ENCODE results near the gene CYFIP1. TPM values are rescaled to one million over a fixed set of nuclear protein-coding genes. Genes with fewer than 3 reads are reported as not detected.
A peak's percentile ranks its signal among the peaks of the same experiment; 100 is the strongest.

The CYFIP1 gene
- total RNA-seq, 1 donor from 2014 or later, result 35.6 TPM

DNA sequence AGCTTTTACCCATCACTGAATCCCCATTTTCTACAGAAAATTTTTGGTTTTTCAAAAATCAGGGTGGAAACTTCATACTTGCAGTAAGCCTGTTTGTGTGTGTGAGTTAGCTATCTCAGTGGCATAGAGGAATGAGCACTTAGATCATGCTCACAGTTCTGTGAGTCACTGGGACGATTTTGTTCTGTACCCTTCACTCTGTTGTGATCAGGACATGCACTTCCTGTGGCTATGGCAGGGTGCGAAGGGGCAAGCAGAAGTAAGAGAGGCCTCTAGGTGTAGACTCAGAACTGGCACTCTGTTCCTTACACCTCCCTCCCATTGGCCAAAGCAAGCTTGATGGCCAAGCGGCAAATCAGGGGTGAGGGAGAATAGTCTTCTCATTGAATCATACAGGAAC is 130.1 kb downstream of the CYFIP1 start:
- no peak for DNase-seq (ENCODE audit: low spot score)
- intact Hi-C loops (cut with DNase I), result no loop called here

DNA sequence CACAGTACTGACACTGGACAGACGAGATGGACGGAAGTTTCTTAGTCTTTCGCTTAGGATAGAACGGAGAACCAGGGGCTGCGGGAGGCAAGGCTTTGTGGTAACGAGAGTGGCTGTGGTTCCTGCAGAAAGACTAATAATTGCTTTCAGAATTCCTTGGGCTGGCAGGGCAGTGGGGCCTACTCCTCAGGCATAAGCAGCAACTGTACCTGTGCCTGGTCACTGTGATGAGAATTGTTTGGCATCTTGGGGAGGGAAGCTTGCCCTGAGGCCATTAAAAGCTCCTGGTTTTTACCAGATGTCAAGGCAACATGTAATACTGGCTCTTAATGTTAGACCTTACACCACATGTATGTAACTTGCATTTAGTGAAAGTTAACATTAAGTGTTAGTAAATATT is 134.1 kb downstream of the CYFIP1 start:
- intact Hi-C loops (cut with DNase I), result no loop called here
- DNase-seq (ENCODE audit: low spot score), result no peak

DNA sequence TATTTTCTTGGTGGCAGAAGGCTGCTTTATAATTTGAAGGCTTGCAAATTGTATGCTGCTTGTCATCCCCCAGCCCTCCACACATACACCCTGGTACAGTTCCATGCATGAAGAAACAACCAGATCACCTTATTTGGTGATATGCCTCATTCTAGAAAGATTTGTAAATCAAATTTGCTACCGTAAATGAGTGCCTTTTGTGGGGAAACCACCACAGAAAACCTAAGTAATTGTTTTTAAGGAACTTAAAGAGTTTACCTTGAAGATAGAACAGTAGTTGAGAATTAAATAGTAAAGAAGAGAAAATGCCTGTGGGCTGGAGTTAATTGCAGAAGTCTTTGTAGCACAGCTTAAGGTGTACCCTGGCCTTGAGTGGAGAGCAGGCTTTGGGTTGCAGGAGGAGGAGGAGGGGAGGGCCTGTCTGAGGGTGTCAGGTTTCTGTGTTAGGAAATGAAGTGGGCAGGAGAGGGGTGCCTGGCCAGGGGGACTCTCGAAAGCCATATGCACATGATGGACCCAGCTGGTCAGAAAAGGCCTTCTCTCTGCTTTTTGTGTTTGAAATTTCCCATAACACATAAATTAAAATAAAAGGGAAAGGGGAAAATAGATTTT is 134.8 kb downstream of the CYFIP1 start:
- intact Hi-C loops (cut with DNase I), result no loop called here
- DNase-seq (ENCODE audit: low spot score), result no peak

DNA sequence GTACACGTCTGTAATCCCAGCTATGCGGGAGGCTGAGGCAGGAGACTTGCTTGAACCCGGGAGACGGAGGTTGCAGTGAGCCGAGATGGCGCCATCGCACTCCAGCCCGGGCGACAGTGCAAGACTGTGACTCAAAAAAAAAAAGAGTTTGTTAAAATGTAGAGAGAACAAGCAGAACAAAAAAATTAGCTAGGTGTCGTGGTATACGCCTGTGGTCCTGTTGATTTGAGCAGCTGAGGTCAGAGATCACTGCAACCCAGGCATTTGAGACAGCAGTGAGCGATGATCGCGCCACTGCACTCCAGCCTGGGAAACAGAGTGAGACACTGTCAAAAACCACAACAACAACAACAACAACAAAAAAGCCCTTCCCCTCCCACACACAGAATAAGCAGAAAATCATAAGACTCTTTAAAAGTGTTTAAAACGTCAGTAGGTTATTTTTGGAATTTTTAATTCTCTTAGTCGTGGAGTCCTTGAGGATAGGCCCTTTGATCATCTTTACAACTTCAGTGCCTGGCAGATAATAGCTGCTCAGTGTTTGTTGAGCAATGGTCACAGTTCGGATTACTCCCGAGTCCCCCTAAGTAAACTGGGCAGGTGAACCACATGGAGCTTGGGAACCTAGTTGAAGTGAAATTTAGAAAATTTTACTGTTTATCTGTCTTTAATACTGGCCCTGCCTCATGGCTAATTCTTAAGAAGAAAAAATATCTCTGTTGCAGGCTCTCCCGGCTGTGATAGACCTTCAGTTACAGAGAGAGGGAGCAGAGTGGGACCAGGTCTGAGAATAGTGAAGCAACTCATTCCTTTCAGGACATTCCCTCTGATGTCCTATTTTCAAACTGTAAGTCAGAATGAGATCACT is 135.5 kb downstream of the CYFIP1 start:
- intact Hi-C loops (cut with DNase I), result no loop called here
- DNase-seq (ENCODE audit: low spot score), result no peak

DNA sequence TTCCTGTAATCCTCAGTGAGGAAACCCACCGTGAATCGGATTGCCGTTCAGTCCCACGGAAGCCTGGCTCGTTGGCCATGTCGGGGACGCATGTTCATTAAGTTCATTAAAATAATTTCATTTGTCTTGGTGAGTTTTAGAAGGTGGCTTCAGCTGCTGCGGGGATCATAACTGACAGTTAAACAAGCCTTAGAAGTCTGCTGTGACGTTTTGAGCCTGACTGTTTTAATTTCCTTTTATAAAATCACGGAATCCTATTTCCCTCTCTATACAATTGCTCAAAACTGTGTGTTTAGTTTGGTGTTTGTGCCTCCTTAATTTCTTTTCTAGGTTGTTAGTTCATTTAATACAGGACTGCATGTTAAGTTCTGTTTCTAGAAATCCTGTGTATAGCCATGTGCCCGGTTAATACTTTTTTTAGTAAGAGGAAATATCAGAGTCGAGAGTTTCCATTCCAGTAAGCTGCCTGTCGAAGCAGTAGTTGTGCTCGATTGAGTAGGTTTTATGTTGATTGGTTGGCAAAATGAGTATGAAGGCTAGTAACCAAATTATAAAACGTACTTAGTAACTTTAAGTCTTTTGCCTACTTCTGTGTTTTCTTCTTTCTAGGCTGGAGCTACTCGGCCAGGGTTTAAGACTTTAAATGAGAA is 141.0 kb downstream of the CYFIP1 start:
- intact Hi-C loops (cut with DNase I), result loop anchor here (2.0 to 10.0 kb wide), 2 partner anchors 54 to 142 kb away; partner anchors contain the start of genes CYFIP1 and NIPA1
- DNase-seq (ENCODE audit: low spot score), result no peak

DNA sequence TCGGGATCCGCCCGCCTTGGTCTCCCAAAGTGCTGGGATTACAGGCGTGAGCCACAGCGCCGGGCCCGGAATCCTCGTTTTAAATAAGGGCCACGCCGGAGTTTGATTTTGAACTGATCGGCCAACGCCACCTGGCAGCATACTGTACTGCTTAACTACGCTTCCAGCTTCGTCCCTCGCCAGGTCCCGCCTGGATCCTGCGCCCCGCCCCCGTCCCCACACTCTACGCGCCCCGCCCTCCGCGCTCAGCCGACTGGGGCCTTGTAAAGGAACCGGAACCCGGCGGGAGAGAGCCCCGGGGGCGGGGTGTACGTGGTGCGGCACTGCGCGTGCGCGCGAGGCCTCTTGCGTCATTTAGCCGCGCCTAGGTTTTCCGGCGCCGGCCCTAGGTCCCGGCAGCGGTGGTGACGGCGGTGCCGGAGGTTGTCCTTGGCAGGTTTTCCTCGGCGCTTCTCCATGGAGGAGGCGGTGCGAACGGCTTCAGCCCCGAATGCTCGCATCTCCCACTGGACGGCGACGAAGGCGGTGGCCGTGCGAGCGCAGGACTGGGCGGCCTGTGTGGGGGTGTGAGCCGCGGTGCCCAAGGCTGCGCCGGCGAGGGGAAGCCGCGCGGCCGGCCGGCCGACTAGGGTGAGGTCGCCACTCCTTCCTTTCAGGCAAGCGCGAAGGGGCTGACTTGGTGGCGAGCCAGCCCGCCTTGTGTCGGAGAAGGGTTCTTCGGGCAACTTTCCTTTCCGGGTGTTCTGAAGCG is 141.7 kb downstream of the CYFIP1 start, which contains the start of gene NIPA2:
TSS of gene NIPA2 (plus strand) at position 375 of the 751 bp plus-strand sequence. CDS start 13,066 bp downstream, outside the sequence.
- DNase-seq (ENCODE audit: low spot score), result peak; percentile 99
- intact Hi-C loops (cut with DNase I), result loop anchor here (2.0 to 10.0 kb wide), 2 partner anchors 54 to 142 kb away; partner anchors contain the start of genes CYFIP1 and NIPA1

DNA sequence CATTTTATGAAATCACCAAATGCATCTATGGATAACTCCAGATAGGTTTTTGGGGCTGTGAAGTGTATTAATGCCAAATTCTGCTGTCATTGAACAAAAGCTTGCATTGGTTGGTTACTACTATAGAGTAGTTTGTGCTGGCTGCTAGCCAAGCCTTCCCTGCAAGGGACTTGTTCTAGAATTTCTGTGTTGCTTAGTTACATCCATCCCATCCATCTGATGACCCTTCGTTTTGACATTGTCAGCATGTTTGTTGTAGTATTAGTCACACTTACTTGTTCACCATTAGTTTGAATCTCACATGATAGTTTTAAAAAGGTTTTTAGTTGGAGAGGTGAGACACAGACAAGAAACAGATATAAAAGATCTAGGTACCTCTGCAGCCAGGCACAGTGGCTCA is 148.7 kb downstream of the CYFIP1 start:
- intact Hi-C loops (cut with DNase I), result loop anchor here (10.0 kb wide), 1 partner anchor 47 kb away; the partner anchor contains the start of gene NIPA1
- DNase-seq (ENCODE audit: low spot score), result no peak

DNA sequence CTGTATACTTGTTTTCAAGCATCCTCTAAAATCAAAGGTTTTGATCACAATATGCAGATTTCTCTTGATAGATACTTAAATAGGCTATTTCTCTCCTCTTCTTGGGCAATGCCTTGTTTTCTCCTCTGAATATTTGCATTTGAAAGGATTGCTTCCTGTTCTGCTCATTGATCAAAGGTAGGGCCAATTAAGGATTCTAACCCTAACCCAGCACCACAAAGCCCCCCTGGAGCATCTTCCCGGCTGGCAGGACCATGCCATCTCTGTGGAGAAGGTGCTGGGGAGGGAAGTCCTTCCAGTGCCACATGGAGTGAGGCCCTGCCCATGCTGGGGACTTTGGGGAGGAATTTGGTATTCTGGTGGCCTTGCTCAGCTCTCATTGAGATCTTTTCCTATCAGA is 153.0 kb downstream of the CYFIP1 start:
- intact Hi-C loops (cut with DNase I), result no loop called here
- DNase-seq (ENCODE audit: low spot score), result no peak

DNA sequence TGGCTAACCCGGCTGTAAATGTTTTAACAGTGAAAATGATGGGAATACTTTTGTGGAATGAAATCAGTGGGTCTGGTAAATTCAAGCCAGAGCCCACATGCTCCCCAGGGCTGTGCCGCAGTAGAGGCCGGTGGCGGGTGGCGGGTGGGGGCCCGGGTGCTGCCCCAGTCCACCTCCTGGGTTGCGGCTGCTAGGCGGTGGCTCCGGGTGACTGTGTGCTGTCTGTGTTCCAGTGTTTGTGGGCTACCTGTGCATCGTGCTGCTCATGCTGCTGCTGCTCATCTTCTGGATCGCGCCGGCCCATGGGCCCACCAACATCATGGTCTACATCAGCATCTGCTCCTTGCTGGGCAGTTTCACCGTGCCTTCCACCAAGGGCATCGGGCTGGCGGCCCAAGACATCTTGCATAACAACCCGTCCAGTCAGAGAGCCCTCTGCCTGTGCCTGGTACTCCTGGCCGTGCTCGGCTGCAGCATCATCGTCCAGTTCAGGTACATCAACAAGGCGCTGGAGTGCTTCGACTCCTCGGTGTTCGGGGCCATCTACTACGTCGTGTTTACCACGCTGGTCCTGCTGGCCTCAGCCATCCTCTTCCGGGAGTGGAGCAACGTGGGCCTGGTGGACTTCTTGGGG is 156.6 kb downstream of the CYFIP1 start:
- no peak for DNase-seq (ENCODE audit: low spot score)
- intact Hi-C loops (cut with DNase I), result no loop called here

DNA sequence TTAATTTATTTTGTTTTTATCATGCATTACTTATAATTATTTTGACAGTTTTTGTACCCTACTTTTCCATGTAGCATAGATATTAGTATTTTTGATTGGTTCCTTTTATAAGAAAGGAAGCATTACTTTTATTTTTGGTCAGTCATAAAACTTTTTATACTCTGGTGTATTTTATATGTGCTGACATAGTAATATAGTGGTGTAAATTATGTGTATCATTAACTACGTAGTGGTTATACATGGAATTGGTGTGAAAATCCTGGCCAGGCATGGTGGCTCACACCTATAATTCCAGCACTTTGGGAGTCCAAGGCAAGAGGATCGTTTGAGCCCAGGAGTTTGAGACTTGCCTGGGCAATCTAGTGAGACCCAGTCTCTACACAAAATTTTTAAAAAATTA is 160.5 kb downstream of the CYFIP1 start:
- DNase-seq (ENCODE audit: low spot score), result no peak
- intact Hi-C loops (cut with DNase I), result no loop called here

Other genes with a start within 250 kb of the CYFIP1 start
- gene NIPA1, start 193.7 kb downstream of the CYFIP1 start, total RNA-seq, result 6.1 TPM
- 24.3 TPM for gene NIPA2, start 141.7 kb downstream of the CYFIP1 start, total RNA-seq
- 11.9 TPM for gene TUBGCP5, start 59.2 kb upstream of the CYFIP1 start, total RNA-seq
- gene GOLGA6L1, start 156.5 kb upstream of the CYFIP1 start, total RNA-seq, result not detected